Aorta (tissue), 5 donors: ENCODE measurements around the gene CDC42SE2. TPM values are rescaled to one million over a fixed set of nuclear protein-coding genes. Genes with fewer than 3 reads are reported as not detected.

Source experiments
- ATAC-seq: fragments of 200-7000 bp; cut with Tn5 transposase; one replicate; pipeline ENCODE4 v1.9.1; 2022; ENCODE audit warnings: moderate library complexity; ENCODE audit not compliant: low FRiP score
- DNase-seq, 2 donors: peaks; one replicate each; pipeline ENCODE4 v3.0.0-alpha.2; 2020
- H3K27ac ChIP-seq, 2 donors: one replicate each; pipeline ENCODE4 v1.5.1; 2013; ENCODE audit warnings: low read length in 2 of 2, mild to moderate bottlenecking in 2 of 2, moderate library complexity in 2 of 2, control low read depth in 1 of 2, inconsistent platforms in 1 of 2, low read depth in 1 of 2
- H3K27me3 ChIP-seq, 2 donors: one replicate each; pipeline ENCODE4 v1.6.1; 2013; ENCODE audit warnings: control low read depth in 1 of 2, low read length in 1 of 2, mild to moderate bottlenecking in 1 of 2, moderate library complexity in 1 of 2; ENCODE audit not compliant: insufficient read depth in 2 of 2, control insufficient read depth in 1 of 2
- H3K36me3 ChIP-seq, 2 donors: one replicate each; pipeline ENCODE4 v1.6.1; 2013; ENCODE audit warnings: control low read depth in 1 of 2, low read length in 1 of 2, mild to moderate bottlenecking in 1 of 2; ENCODE audit not compliant: insufficient read depth in 2 of 2, control insufficient read depth in 1 of 2
- H3K4me1 ChIP-seq, 2 donors: one replicate each; pipeline ENCODE4 v1.6.1; 2013; ENCODE audit warnings: low read length in 2 of 2, control low read depth in 1 of 2, mild to moderate bottlenecking in 1 of 2, moderate library complexity in 1 of 2; ENCODE audit not compliant: insufficient read depth in 2 of 2, control insufficient read depth in 1 of 2
- H3K4me3 ChIP-seq, 2 donors: one replicate each; pipeline ENCODE4 v1.5.1; 2013; ENCODE audit warnings: low read length in 2 of 2, control low read depth in 1 of 2, mild to moderate bottlenecking in 1 of 2
- H3K9me3 ChIP-seq: one replicate; pipeline ENCODE4 v1.6.1; 2013; ENCODE audit warnings: mild to moderate bottlenecking, low read length; ENCODE audit not compliant: control insufficient read depth
- WGBS, 2 donors: extraction: QIAGEN DNeasy Blood & Tissue Kit; methylation state at CpG; one replicate each; pipeline ENCODE4 v1.1.7; 2013; 5-methylcytosine and 5-hydroxymethylcytosine counted together
- intact Hi-C, 2 donors: fragments of 100-400 bp; cut with DNase I; formaldehyde crosslinking; loops; one replicate each; pipeline versions ENCODE4 v1.14.2 to v1.15.0; 2022
- polyA plus RNA-seq, 2 donors: library from polyadenylated mRNA; stranded (reverse); fragments of 200-250 nt; gene quantifications; one replicate each; pipeline ENCODE4 v1.2.3, GENCODE V29; 2013
- total RNA-seq, 2 donors: library from RNA; stranded (reverse); fragmentation: NEBNext Ultra II Directional; extraction: Animal tissue kit (Norgen Biotek cat#: 25700); gene quantifications; one replicate each; pipeline ENCODE4 v1.2.1, GENCODE V29; 2021
- donor health status: healthy with polysubstance abuse.
- donor health status: Bipolar disorder and iron deficiency.
- donor health status: DM: no; HTN: no; CAD: no.
- donor health status: DM: no; HTN: no; CAD: no.
- donor health status: DM: yes; HTN: yes; CAD: no.

CDC42SE2 gene
- total and polyA plus RNA-seq, 4 donors, result 12.1 to 30.2 (median 23.0) TPM

- peaks cover 0 to 2% of the 10 kb centered on the region in 2 donors for H3K36me3 ChIP-seq
- ATAC-seq, result no peak
- no peak overlapping the region for H3K27ac ChIP-seq
- no peaks in the 10 kb centered on the region for H3K9me3 ChIP-seq
- DNase-seq, result no peak
- intact Hi-C loops, result loop anchor here (1.0 to 10.0 kb wide), 3 partner anchors 252 to 1512 kb away; partner anchors contain the start of genes CHSY3 (in 1 of the 2) and HINT1 (in 1 of the 2)
- no peaks in the 10 kb centered on the region for H3K4me1 ChIP-seq
- no peaks in the 10 kb centered on the region for H3K27me3 ChIP-seq
- no peak overlapping the region for H3K4me3 ChIP-seq
- 76 to 86% methylated on average over 3 of the region's 3 CpGs for WGBS, 2 donors
These were observed 152.9 kb downstream of the CDC42SE2 start for GRCh38 chr5:131416729-131417128.

GRCh38 chr5:131417240-131417869, 153.5 kb downstream of the CDC42SE2 start:
- Histone ChIP-seq H3K9me3 (no peaks in the 10 kb centered on the region), H3K27me3 (no peaks in the 10 kb centered on the region), H3K27ac (no peak overlapping the region), H3K4me1 (no peaks in the 10 kb centered on the region), H3K36me3 (peaks cover 2 to 3% of the 10 kb centered on the region in 2 donors), H3K4me3 (no peak overlapping the region)
- DNase-seq, result peak; percentile 83 to 92
- ATAC-seq, result peak; percentile 74
- WGBS, 2 donors, result 20 to 22% methylated on average over 7 of the region's 7 CpGs
- intact Hi-C loops, result loop anchor here (1.0 to 10.0 kb wide), 3 partner anchors 253 to 1513 kb away; partner anchors contain the start of genes CHSY3 (in 1 of the 2) and HINT1 (in 1 of the 2)

GRCh38 chr5:131418846-131419245, 155.0 kb downstream of the CDC42SE2 start:
- Histone ChIP-seq H3K36me3 (peaks cover 2 to 3% of the 10 kb centered on the region in 2 donors), H3K4me1 (no peaks in the 10 kb centered on the region), H3K4me3 (no peak overlapping the region), H3K27ac (no peak overlapping the region), H3K27me3 (no peaks in the 10 kb centered on the region), H3K9me3 (no peaks in the 10 kb centered on the region)
- ATAC-seq (no peak), DNase-seq (no peak)
- intact Hi-C loops, result loop anchor here (10.0 kb wide), 2 partner anchors 254 to 1514 kb away; partner anchors contain the start of genes CHSY3 (in 1 of the 2) and HINT1 (in 1 of the 2)
- WGBS, 2 donors, result 85 to 89% methylated on average over 7 of the region's 7 CpGs

- peaks cover 0 to 3% of the 10 kb centered on the region in 2 donors for H3K36me3 ChIP-seq
- intact Hi-C loops, result loop anchor here (10.0 kb wide), 2 partner anchors 255 to 1515 kb away; partner anchors contain the start of genes CHSY3 (in 1 of the 2) and HINT1 (in 1 of the 2)
- ATAC-seq (no peak), DNase-seq (no peak)
- no peaks in the 10 kb centered on the region for H3K4me1 ChIP-seq
- 78 to 79% methylated on average over 4 of the region's 4 CpGs for WGBS, 2 donors
- H3K27ac ChIP-seq, result no peak overlapping the region
- no peak overlapping the region for H3K4me3 ChIP-seq
- H3K9me3 ChIP-seq, result no peaks in the 10 kb centered on the region
- H3K27me3 ChIP-seq, result no peaks in the 10 kb centered on the region
These were observed 156.0 kb downstream of the CDC42SE2 start for GRCh38 chr5:131419877-131420276.

GRCh38 chr5:131423056-131423455, 159.2 kb downstream of the CDC42SE2 start:
- WGBS, 2 donors, result 59 to 63% methylated on average over 2 of the region's 2 CpGs

GRCh38 chr5:131426011-131426410, 162.2 kb downstream of the CDC42SE2 start:
- WGBS, 2 donors, result 68 to 83% methylated on average over 1 of the region's 1 CpG
- intact Hi-C loops, result loop anchor here in 1 of 2 donors (5.0 kb wide), 1 partner anchor 581 kb away; no protein-coding TSS in a partner anchor
- DNase-seq (no peak), ATAC-seq (no peak)
- no peak overlapping the region for H3K4me3 ChIP-seq
- peaks cover 7 to 9% of the 10 kb centered on the region in 2 donors for H3K36me3 ChIP-seq
- no peaks in the 10 kb centered on the region for H3K27me3 ChIP-seq
- no peaks in the 10 kb centered on the region for H3K4me1 ChIP-seq
- H3K9me3 ChIP-seq, result no peaks in the 10 kb centered on the region
- H3K27ac ChIP-seq, result no peak overlapping the region

More at GRCh38 chr5:131423056-131423455, 159.2 kb downstream of the CDC42SE2 start:
- H3K27me3 ChIP-seq, result no peaks in the 10 kb centered on the region
- DNase-seq (no peak), ATAC-seq (peak; percentile 60)
- H3K36me3 ChIP-seq, result peaks cover 3 to 5% of the 10 kb centered on the region in 2 donors
- intact Hi-C loops, result no loop called here
- H3K4me3 ChIP-seq, result no peak overlapping the region
- H3K9me3 ChIP-seq, result no peaks in the 10 kb centered on the region
- no peak overlapping the region for H3K27ac ChIP-seq
- no peaks in the 10 kb centered on the region for H3K4me1 ChIP-seq

- peaks cover 4 to 12% of the 10 kb centered on the region in 2 donors for H3K36me3 ChIP-seq
These were observed 166.9 kb downstream of the CDC42SE2 start for GRCh38 chr5:131430794-131431193.

GRCh38 chr5:131431794-131432193, 167.9 kb downstream of the CDC42SE2 start:
- Histone ChIP-seq H3K27ac (no peak overlapping the region), H3K36me3 (peaks cover 4 to 10% of the 10 kb centered on the region in 2 donors), H3K9me3 (no peaks in the 10 kb centered on the region), H3K4me1 (no peaks in the 10 kb centered on the region), H3K4me3 (no peak overlapping the region), H3K27me3 (no peaks in the 10 kb centered on the region)
- WGBS, 2 donors, result 74 to 79% methylated on average over 2 of the region's 2 CpGs
- no peak for ATAC-seq
- DNase-seq, result no peak
- intact Hi-C loops, result no loop called here

More at GRCh38 chr5:131430794-131431193, 166.9 kb downstream of the CDC42SE2 start:
- Histone ChIP-seq H3K27me3 (no peaks in the 10 kb centered on the region), H3K4me1 (no peaks in the 10 kb centered on the region), H3K9me3 (no peaks in the 10 kb centered on the region), H3K4me3 (no peak overlapping the region), H3K27ac (no peak overlapping the region)
- intact Hi-C loops, result no loop called here
- no peak for ATAC-seq
- 36 to 52% methylated on average over 1 of the region's 1 CpG for WGBS, 2 donors
- no peak for DNase-seq

- Histone ChIP-seq H3K4me3 (no peak overlapping the region), H3K27me3 (no peaks in the 10 kb centered on the region), H3K4me1 (no peaks in the 10 kb centered on the region), H3K36me3 (peaks cover 4 to 10% of the 10 kb centered on the region in 2 donors), H3K9me3 (no peaks in the 10 kb centered on the region), H3K27ac (no peak overlapping the region)
- ATAC-seq, result no peak
- intact Hi-C loops, result no loop called here
- 92 to 97% methylated on average over 1 of the region's 1 CpG for WGBS, 2 donors
- no peak for DNase-seq
These were observed 169.3 kb downstream of the CDC42SE2 start for GRCh38 chr5:131433109-131433508.
